Pancreas (tissue), 10 donors: ENCODE data around the gene RAD51B. TPM values are rescaled to one million over a fixed set of nuclear protein-coding genes. Genes with fewer than 3 reads are reported as not detected.

Experiments used
- ATAC-seq, 4 donors: fragments of 200-7000 bp; cut with Tn5 transposase; one replicate each; pipeline versions ENCODE4 v1.8.0 to v1.9.1; 2020; ENCODE audit warnings: mild to moderate bottlenecking in 4 of 4, moderate library complexity in 4 of 4
- DNase-seq, 6 donors: peaks; one replicate each; pipeline ENCODE4 v3.0.0-alpha.2; 2020
- FAIRE-seq: peaks from 2 replicates; lab custom pipeline; 2012; peaks lifted over from hg19 to GRCh38; lab: Jason Lieb, UNC
- H3K27ac ChIP-seq, 4 donors: fragments of 200-600 bp; sonication (generic); 1 replicate in 3 of 4; 2 replicates in 1 of 4; pipeline versions ENCODE4 v1.5.0 to v1.8.0; 2020
- H3K27me3 ChIP-seq, 4 donors: fragments of 200-600 bp; one replicate each; pipeline ENCODE4 v1.8.0; 2021
- H3K36me3 ChIP-seq, 3 donors: fragments of 200-600 bp; sonication (generic) in 1 of 3; one replicate each; pipeline versions ENCODE4 v1.5.0 to v1.8.0; 2020 to 2021
- H3K4me1 ChIP-seq, 3 donors: fragments of 200-600 bp; one replicate each; pipeline ENCODE4 v1.8.0; 2021
- H3K4me3 ChIP-seq, 4 donors: fragments of 200-600 bp; sonication (generic) in 2 of 4; one replicate each; pipeline versions ENCODE4 v1.5.0 to v1.8.0; 2020 to 2021
- H3K9me3 ChIP-seq, 4 donors: fragments of 200-600 bp; one replicate each; pipeline ENCODE4 v1.8.0; 2021
- WGBS, 2 donors: extraction: QIAGEN DNeasy Blood & Tissue Kit; methylation state at CpG; one replicate each; pipeline ENCODE4 v1.1.7; 2013; 5-methylcytosine and 5-hydroxymethylcytosine counted together
- intact Hi-C, 3 donors: fragments of 100-400 bp; cut with DNase I; formaldehyde crosslinking; loops; one replicate each; pipeline versions ENCODE4 v1.11.1 to v1.14.2; 2022
- polyA plus RNA-seq, 2 donors: library from polyadenylated mRNA; stranded (reverse); fragments of 200-250 nt; gene quantifications; one replicate each; pipeline ENCODE4 v1.2.3, GENCODE V29; 2013
- total RNA-seq, 6 donors: library from RNA; stranded (reverse); fragmentation: NEBNext Ultra II Directional in 4 of 6; extraction: Animal tissue kit (Norgen Biotek cat#: 25700) in 4 of 6; gene quantifications; one replicate each; pipeline versions ENCODE4 v1.2.1 to v1.2.4, GENCODE V29; 2021 to 2023
- TF ChIP-seq, protein P1 (sequence below), 4 donors: fragments of 200-600 bp; sonication (generic) in 3 of 4; IDR thresholded peaks; one replicate each; pipeline versions ENCODE4 v1.5.0 to v1.8.0; 2021; ENCODE audit warnings: antibody characterized with exemption in 4 of 4
- donor health status: healthy with polysubstance abuse.
- donor health status: DM: no; HTN: no; CAD: no; lungs with moderate emphysema.
- donor health status: DM: no; HTN: no; CAD: no.
- donor health status: control.
- donor health status: control.
- donor health status: Bipolar disorder and iron deficiency.
- donor health status: DM: yes; HTN: yes; CAD: no.
- donor health status: DM: no; HTN: no; CAD: no.
- donor health status: DM: no; HTN: no; CAD: no.
- donor health status: DM: yes; HTN: yes; CAD: no.

Gene RAD51B
- total and polyA plus RNA-seq, 8 donors: 1.1 to 17.3 (median 5.8) TPM

DNA sequence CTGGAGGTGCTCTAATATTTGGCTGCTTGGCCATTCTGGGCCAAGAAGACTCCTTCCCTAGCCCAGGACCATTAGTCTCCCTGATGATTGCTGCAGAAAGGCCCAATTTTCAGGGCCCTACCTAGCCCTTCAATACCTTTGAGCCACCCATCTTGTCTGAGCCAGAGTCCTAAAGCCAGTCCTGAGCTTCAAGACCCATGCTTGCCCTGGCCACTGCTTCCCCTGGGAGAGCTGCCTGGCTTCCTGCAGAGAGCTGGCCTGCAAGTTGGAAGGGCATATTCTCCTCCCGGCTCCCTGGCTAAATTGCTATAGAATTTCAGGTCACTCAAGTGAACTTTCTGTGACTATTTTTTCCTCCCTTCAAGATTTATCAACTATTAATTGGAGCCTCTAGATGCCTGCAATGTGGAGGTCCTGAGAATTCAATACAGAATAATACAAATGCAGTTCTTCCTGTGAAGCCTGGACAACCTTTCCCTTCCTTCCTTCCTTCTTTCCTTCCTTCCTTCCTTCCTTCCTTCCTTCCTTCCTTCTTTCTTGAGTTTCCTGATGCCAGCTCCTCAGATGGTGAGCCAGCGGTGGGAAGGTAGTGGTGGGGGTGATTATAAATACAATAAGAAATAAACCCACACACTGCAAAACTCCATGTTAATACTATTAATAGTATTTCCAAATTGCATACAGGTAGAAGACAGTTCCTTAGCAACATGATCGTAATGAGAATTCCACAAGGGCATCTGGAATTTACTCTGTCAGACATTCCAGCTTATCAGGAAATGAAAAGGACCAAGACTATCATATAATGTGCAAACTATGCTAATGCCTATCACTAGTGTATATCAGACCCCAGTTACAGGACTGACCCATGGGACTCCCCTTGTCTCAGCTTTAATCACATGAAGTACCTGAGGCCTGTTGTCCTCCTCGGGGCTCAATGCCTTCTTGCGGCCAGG is 865.2 kb downstream of the RAD51B start:
- no peak for DNase-seq
- Histone ChIP-seq H3K27me3 (no peaks in the 10 kb centered on the region), H3K27ac (peak overlapping the region in 2 of 4 donors; percentile 75 to 77), H3K4me1 (peaks cover 4 to 40% (median 4%) of the 10 kb centered on the region in 3 donors), H3K4me3 (no peak overlapping the region), H3K9me3 (no peaks in the 10 kb centered on the region), H3K36me3 (no peaks in the 10 kb centered on the region)
- intact Hi-C loops: no loop called here
- ATAC-seq: peak in 3 of 4 donors; percentile 2 to 25 (median 22)
- 74 to 80% methylated on average over 5 of the region's 5 CpGs for WGBS, 2 donors
- FAIRE-seq: no peak
- TF ChIP-seq, protein P1, sequence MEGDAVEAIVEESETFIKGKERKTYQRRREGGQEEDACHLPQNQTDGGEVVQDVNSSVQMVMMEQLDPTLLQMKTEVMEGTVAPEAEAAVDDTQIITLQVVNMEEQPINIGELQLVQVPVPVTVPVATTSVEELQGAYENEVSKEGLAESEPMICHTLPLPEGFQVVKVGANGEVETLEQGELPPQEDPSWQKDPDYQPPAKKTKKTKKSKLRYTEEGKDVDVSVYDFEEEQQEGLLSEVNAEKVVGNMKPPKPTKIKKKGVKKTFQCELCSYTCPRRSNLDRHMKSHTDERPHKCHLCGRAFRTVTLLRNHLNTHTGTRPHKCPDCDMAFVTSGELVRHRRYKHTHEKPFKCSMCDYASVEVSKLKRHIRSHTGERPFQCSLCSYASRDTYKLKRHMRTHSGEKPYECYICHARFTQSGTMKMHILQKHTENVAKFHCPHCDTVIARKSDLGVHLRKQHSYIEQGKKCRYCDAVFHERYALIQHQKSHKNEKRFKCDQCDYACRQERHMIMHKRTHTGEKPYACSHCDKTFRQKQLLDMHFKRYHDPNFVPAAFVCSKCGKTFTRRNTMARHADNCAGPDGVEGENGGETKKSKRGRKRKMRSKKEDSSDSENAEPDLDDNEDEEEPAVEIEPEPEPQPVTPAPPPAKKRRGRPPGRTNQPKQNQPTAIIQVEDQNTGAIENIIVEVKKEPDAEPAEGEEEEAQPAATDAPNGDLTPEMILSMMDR (IDR thresholded peaks at IDR 0.05): no peak

DNA sequence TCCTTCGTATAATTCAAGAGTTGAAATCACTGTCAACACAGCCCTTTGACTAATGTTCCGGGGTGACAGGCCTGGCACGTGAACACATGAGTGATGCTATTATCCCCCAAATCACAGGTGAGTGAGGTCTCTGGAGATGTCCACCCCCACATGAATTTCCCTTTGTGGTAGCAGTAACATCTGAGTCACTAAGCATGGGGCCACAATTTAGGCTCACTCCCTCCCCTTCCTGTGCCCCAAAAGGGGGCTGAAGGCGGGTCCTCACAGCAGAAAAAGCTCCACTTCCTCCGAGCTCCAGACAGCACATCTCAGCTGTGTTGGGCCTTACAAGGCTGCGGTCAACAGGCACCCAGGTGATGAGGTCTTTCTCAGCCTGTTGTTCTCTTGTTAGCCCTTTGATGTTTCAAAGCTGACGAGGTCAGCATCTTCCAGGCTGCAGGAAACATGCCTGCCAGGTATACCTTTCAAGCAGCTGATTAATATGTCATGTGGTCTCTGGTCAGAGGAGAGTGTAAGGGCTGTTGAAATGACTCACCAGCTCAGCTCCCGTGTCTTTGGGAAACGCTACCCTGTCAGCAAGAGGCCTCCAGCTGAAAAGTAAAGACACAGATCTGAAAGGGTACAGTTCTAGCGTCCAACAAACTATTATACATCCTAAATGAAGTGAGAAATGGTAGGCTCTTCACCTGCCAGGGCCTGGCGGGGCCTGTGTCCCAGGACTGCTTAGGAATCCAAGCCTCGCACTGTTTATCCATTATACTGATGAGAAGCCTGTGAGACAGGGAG is 866.0 kb downstream of the RAD51B start:
- WGBS, 2 donors: 73 to 74% methylated on average over 12 of the region's 12 CpGs
- TF ChIP-seq, protein P1 (IDR thresholded peaks at IDR 0.05): no peak
- Histone ChIP-seq H3K27ac (peak overlapping the region in 3 of 4 donors; percentile 23 to 77 (median 75)), H3K4me1 (peaks cover 0 to 31% (median 0%) of the 10 kb centered on the region in 3 donors), H3K36me3 (no peaks in the 10 kb centered on the region), H3K4me3 (no peak overlapping the region), H3K27me3 (no peaks in the 10 kb centered on the region), H3K9me3 (no peaks in the 10 kb centered on the region)
- intact Hi-C loops: no loop called here
- no peak for FAIRE-seq
- DNase-seq: peak in 1 of 6 donors; percentile 62
- peak; percentile 78 to 88 (median 84) for ATAC-seq

DNA sequence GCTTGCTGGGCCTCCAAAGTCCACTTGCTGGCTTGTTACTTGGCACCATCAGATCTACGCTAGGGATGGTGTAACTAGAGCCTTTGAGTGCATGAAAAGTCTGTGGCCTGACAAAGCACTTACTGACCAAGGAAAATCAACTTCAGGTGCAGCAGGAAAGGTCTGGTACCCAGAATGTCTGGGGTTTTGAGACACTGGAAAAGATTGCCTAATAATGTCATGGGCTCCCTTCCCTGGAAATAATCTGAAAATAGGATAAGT is 866.6 kb downstream of the RAD51B start:
- intact Hi-C loops: no loop called here
- Histone ChIP-seq H3K36me3 (no peaks in the 10 kb centered on the region), H3K27me3 (no peaks in the 10 kb centered on the region), H3K4me1 (peaks cover 0 to 26% (median 0%) of the 10 kb centered on the region in 3 donors), H3K4me3 (no peak overlapping the region), H3K27ac (peak overlapping the region in 3 of 4 donors; percentile 23 to 77 (median 75)), H3K9me3 (no peaks in the 10 kb centered on the region)
- FAIRE-seq: no peak
- ATAC-seq: no peak
- DNase-seq: no peak
- 97% methylated on average over 1 of the region's 1 CpG for WGBS, 2 donors
- TF ChIP-seq, protein P1 (IDR thresholded peaks at IDR 0.05): no peak

DNA sequence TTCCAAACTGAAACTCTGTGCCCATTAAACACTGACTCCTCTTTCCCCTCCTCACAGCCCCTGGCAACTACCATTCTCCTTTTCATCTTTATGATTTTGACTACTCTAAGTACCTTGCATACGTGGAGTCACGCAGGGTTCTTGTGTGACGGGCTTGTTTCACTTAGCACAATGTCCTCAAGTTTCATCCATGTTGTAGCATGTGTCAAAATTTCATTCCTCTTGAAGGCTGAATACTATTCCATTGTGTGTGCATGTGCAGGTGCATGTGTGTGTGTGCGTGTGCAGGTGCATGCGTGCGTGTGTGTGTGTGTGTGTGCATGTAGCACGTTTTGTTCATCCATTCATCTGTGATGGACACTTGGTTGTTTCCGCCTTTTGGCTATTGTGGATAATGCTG is 867.1 kb downstream of the RAD51B start:
- Histone ChIP-seq H3K9me3 (no peaks in the 10 kb centered on the region), H3K4me3 (no peak overlapping the region), H3K4me1 (peaks cover 0 to 21% (median 0%) of the 10 kb centered on the region in 3 donors), H3K27ac (no peak overlapping the region), H3K36me3 (no peaks in the 10 kb centered on the region), H3K27me3 (no peaks in the 10 kb centered on the region)
- 92 to 94% methylated on average over 8 of the region's 8 CpGs for WGBS, 2 donors
- DNase-seq (no peak), ATAC-seq (no peak), FAIRE-seq (no peak)
- intact Hi-C loops: no loop called here
- TF ChIP-seq, protein P1 (IDR thresholded peaks at IDR 0.05): no peak
